Mesenchymal stem cell (in vitro differentiated cells and primary cell): ENCODE data around the gene MGAT4D.

Experiments used
- DNase-seq: peaks from one replicate; pipeline ENCODE4 v3.0.0-alpha.2; 2013
- H2AFZ ChIP-seq: one replicate; pipeline ENCODE4 v1.6.1; 2013; ENCODE audit warnings: low read depth, mild to moderate bottlenecking, control low read depth, inconsistent platforms, low read length, moderate library complexity
- H2AK5ac ChIP-seq: 2 replicates; pipeline ENCODE4 v1.6.1; 2013; ENCODE audit warnings: low read length, moderate library complexity, mild to moderate bottlenecking, inconsistent platforms; ENCODE audit not compliant: severe bottlenecking
- H2BK120ac ChIP-seq: one replicate; pipeline ENCODE4 v1.6.1; 2013; ENCODE audit warnings: low read depth, mild to moderate bottlenecking, inconsistent platforms, low read length, moderate library complexity
- H2BK12ac ChIP-seq, 2 experiments: one replicate each; pipeline ENCODE4 v1.6.1; 2013; ENCODE audit warnings: inconsistent platforms in 2 of 2, low read length in 2 of 2, mild to moderate bottlenecking in 2 of 2, moderate library complexity in 2 of 2, control low read depth in 1 of 2
- H2BK15ac ChIP-seq: one replicate; pipeline ENCODE4 v1.6.1; 2013; ENCODE audit warnings: mild to moderate bottlenecking, low read depth, inconsistent platforms; ENCODE audit not compliant: poor library complexity, severe bottlenecking
- H2BK5ac ChIP-seq: 2 replicates; pipeline ENCODE4 v1.6.1; 2013; ENCODE audit warnings: low read depth, mild to moderate bottlenecking, low read length, control low read depth, inconsistent platforms; ENCODE audit not compliant: poor library complexity, severe bottlenecking
- H3K14ac ChIP-seq, 2 experiments: one replicate each; pipeline ENCODE4 v1.6.1; 2013; ENCODE audit warnings: inconsistent platforms in 2 of 2, low read length in 2 of 2, control low read depth in 1 of 2, mild to moderate bottlenecking in 1 of 2, moderate library complexity in 1 of 2
- H3K18ac ChIP-seq, 2 experiments: one replicate each; pipeline ENCODE4 v1.6.1; 2013; ENCODE audit warnings: inconsistent platforms in 2 of 2, low read length in 2 of 2, control low read depth in 1 of 2, low read depth in 1 of 2, mild to moderate bottlenecking in 1 of 2
- H3K23ac ChIP-seq, 2 experiments: one replicate each; pipeline ENCODE4 v1.6.1; 2013; ENCODE audit warnings: inconsistent platforms in 2 of 2, low read length in 2 of 2, mild to moderate bottlenecking in 2 of 2, moderate library complexity in 2 of 2, control low read depth in 1 of 2
- H3K27ac ChIP-seq: 2 replicates; pipeline ENCODE4 v1.5.1; 2013; ENCODE audit warnings: mild to moderate bottlenecking, moderate library complexity, low read length, control low read depth, inconsistent platforms; ENCODE audit not compliant: poor library complexity, severe bottlenecking
- H3K27me3 ChIP-seq, 2 experiments: 2 replicates each; pipeline versions ENCODE4 v1.6.1 to v1.7.0; 2013; ENCODE audit warnings: low read length in 2 of 2, mild to moderate bottlenecking in 2 of 2, moderate library complexity in 2 of 2, control low read depth in 1 of 2, inconsistent platforms in 1 of 2; ENCODE audit not compliant: control insufficient read depth in 1 of 2, insufficient read depth in 1 of 2
- H3K36me3 ChIP-seq, 2 experiments: 2 replicates each; pipeline versions ENCODE4 v1.6.1 to v1.7.0; 2013; ENCODE audit warnings: low read length in 2 of 2, control low read depth in 1 of 2, inconsistent platforms in 1 of 2, low read depth in 1 of 2, mild to moderate bottlenecking in 1 of 2; ENCODE audit not compliant: insufficient read depth in 2 of 2, control insufficient read depth in 1 of 2
- H3K4ac ChIP-seq, 2 experiments: one replicate each; pipeline ENCODE4 v1.6.1; 2013; ENCODE audit warnings: inconsistent platforms in 2 of 2, low read length in 2 of 2, mild to moderate bottlenecking in 2 of 2, moderate library complexity in 2 of 2, control low read depth in 1 of 2, low read depth in 1 of 2
- H3K4me1 ChIP-seq: 2 replicates; pipeline ENCODE4 v1.6.1; 2013; ENCODE audit warnings: low read depth, low read length, control low read depth; ENCODE audit not compliant: control insufficient read depth, insufficient read depth
- H3K4me2 ChIP-seq: 2 replicates; pipeline ENCODE4 v1.6.1; 2013; ENCODE audit warnings: low read length, mild to moderate bottlenecking, inconsistent platforms; ENCODE audit not compliant: poor library complexity, severe bottlenecking
- H3K4me3 ChIP-seq, 2 experiments: 2 replicates each; pipeline versions ENCODE4 v1.5.1 to v1.7.0; 2013; ENCODE audit warnings: low read length in 2 of 2, mild to moderate bottlenecking in 2 of 2, control low read depth in 1 of 2, low read depth in 1 of 2; ENCODE audit not compliant: insufficient read depth in 1 of 2
- H3K79me1 ChIP-seq: replicated peaks from 2 replicates; pipeline ENCODE4 v1.6.1; 2013; ENCODE audit warnings: mild to moderate bottlenecking, control low read depth, low read length, inconsistent platforms; ENCODE audit not compliant: poor library complexity, severe bottlenecking
- H3K9ac ChIP-seq: 2 replicates; pipeline ENCODE4 v1.7.0; 2013; ENCODE audit warnings: mild to moderate bottlenecking, low read length, moderate library complexity
- H3K9me3 ChIP-seq: 2 replicates; pipeline ENCODE4 v1.7.0; 2013; ENCODE audit warnings: mild to moderate bottlenecking, low read length; ENCODE audit not compliant: control insufficient read depth
- H4K8ac ChIP-seq: one replicate; pipeline ENCODE4 v1.6.1; 2013; ENCODE audit warnings: inconsistent platforms, mild to moderate bottlenecking, low read length, moderate library complexity
- H4K91ac ChIP-seq: one replicate; pipeline ENCODE4 v1.6.1; 2013; ENCODE audit warnings: mild to moderate bottlenecking, low read length, inconsistent platforms
- WGBS: methylation state at CpG from one replicate; pipeline ENCODE4 v1.1.7; 2013; ENCODE audit warnings: mixed read lengths; 5-methylcytosine and 5-hydroxymethylcytosine counted together

The MGAT4D gene

DNA sequence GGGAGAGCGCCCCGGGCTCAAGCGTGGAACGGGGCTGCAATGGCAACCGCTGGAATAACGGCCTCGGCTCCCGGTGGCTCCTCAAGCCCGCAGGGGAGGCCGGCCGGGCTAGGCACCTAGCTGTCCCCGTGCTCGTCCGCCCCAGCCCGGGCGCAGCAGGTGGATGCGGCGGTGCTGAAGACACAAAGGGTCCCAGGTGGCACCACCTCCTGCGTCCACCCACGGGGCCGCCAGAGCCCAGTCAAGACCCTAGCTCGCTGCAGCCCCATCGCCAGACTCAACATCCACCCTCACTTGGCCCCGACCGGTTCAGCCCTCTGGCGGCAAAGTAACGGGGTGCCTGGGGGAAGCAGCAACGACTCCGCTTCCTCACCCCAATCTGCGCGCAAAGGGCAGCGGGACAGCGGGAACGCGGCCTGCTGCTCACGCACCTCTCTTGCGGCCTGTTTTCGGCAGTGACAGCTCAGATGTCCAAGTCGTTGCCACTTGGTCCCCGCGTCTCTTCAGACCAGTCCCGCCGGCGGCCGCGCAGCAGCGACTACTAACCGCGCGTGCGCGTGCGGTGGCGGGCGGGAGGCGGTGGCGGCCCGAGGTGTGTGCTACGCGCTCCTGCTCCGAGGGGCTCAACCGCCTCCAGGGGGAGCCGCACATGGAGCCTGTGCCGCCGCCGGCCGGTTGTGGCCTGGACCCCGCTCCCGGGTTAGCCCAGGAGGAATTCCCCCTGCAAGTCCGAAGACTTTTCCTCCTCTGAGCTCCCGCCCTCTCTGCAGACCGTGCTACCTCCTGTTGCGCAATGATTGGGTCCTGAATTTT, 70.8 kb downstream of the MGAT4D start, which contains the start of gene CLGN:
CLGN (minus strand) TSS at position 543 of the 813 bp plus-strand sequence. CDS start 14,570 bp downstream, outside the sequence.
- Histone ChIP-seq H3K23ac (peak within 1 kb of the TSS in 1 of 2 experiments; percentile 96), H3K79me1 (no peaks in the 10 kb centered on the region)

GRCh38 chr4:140426610-140427105, 71.4 kb downstream of the MGAT4D start:
- 5% methylated on average over 23 of the region's 23 CpGs for WGBS

More for the DNA sequence above, 70.8 kb downstream of the MGAT4D start, which contains the start of gene CLGN:
- H3K4me1 ChIP-seq = peaks cover 6% of the 10 kb centered on the region
- H3K9me3 ChIP-seq = no peaks in the 10 kb centered on the region
- H2BK15ac ChIP-seq = no peak within 1 kb of the TSS
- H2AFZ ChIP-seq = peak within 1 kb of the TSS; percentile 99
- 1% methylated on average over 59 of the region's 73 CpGs for WGBS
- H3K4ac ChIP-seq = no peak within 1 kb of the TSS
- peak within 1 kb of the TSS; percentile 84 for H3K9ac ChIP-seq
- peak within 1 kb of the TSS; percentile 90 to 91 for H3K4me3 ChIP-seq
- peak within 1 kb of the TSS in 1 of 2 experiments; percentile 49 for H2BK12ac ChIP-seq
- no peak within 1 kb of the TSS for H3K27ac ChIP-seq
- peaks cover 0 to 3% of the 10 kb centered on the region in 2 experiments for H3K36me3 ChIP-seq
- DNase-seq = peak; percentile 65
- H2BK5ac ChIP-seq = no peak within 1 kb of the TSS
- no peaks in the 10 kb centered on the region for H3K27me3 ChIP-seq
- peak within 1 kb of the TSS; percentile 45 for H4K8ac ChIP-seq
- peak within 1 kb of the TSS in 1 of 2 experiments; percentile 80 for H3K18ac ChIP-seq
- H2AK5ac ChIP-seq = no peak within 1 kb of the TSS
- peak within 1 kb of the TSS; percentile 88 for H3K4me2 ChIP-seq
- no peak within 1 kb of the TSS for H4K91ac ChIP-seq
- peak within 1 kb of the TSS in 1 of 2 experiments; percentile 92 for H3K14ac ChIP-seq
- no peak within 1 kb of the TSS for H2BK120ac ChIP-seq

DNA sequence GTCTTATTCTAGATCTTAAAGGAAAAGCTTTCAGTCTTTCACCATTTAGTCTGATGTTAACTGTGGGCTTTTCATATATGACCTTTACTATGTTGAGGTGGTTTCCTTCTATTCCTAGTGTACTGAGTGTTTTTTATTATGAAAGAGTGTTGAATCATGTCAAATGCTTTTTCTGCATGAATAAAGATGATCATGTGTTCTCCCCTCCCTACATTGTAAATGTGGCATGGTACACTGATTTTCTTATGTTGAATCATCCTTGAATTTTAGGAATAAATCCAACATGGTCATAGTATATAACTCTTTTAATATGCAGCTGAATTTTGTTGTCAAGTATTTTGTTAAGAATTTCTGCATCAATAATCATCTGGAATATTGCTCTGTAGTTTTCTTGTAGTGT, 75.0 kb downstream of the MGAT4D start:
- no peak overlapping the region for H2BK15ac ChIP-seq
- no peaks in the 10 kb centered on the region for H3K9me3 ChIP-seq
- no peak overlapping the region for H3K18ac ChIP-seq
- H3K4me2 ChIP-seq = no peak overlapping the region
- H3K27ac ChIP-seq = no peak overlapping the region
- H2AFZ ChIP-seq = no peak overlapping the region
- H4K91ac ChIP-seq = no peak overlapping the region
- H3K79me1 ChIP-seq = no peaks in the 10 kb centered on the region
- no peak overlapping the region for H4K8ac ChIP-seq
- no peak for DNase-seq
- H3K9ac ChIP-seq = peak overlapping the region; percentile 56
- H2BK120ac ChIP-seq = no peak overlapping the region
- no peak overlapping the region for H2AK5ac ChIP-seq
- no peak overlapping the region for H3K4ac ChIP-seq
- H3K4me1 ChIP-seq = peaks cover 6% of the 10 kb centered on the region
- H3K14ac ChIP-seq = no peak overlapping the region
- H2BK12ac ChIP-seq = no peak overlapping the region
- H3K4me3 ChIP-seq = peak overlapping the region in 1 of 2 experiments; percentile 45
- H3K23ac ChIP-seq = no peak overlapping the region
- H3K27me3 ChIP-seq = no peaks in the 10 kb centered on the region
- H3K36me3 ChIP-seq = peaks cover 0 to 3% of the 10 kb centered on the region in 2 experiments
- no peak overlapping the region for H2BK5ac ChIP-seq

More at GRCh38 chr4:140426610-140427105, 71.4 kb downstream of the MGAT4D start:
- H3K79me1 ChIP-seq = no peaks in the 10 kb centered on the region
- no peaks in the 10 kb centered on the region for H3K27me3 ChIP-seq
- peak overlapping the region; percentile 88 for H3K4me2 ChIP-seq
- no peak overlapping the region for H2BK12ac ChIP-seq
- no peak overlapping the region for H2BK120ac ChIP-seq
- peak overlapping the region; percentile 84 for H3K9ac ChIP-seq
- H3K23ac ChIP-seq = no peak overlapping the region
- no peak overlapping the region for H3K14ac ChIP-seq
- no peak overlapping the region for H3K4ac ChIP-seq
- H2BK5ac ChIP-seq = no peak overlapping the region
- H2AFZ ChIP-seq = peak overlapping the region; percentile 99
- H2BK15ac ChIP-seq = no peak overlapping the region
- H3K18ac ChIP-seq = no peak overlapping the region
- peaks cover 6% of the 10 kb centered on the region for H3K4me1 ChIP-seq
- no peak for DNase-seq
- H2AK5ac ChIP-seq = no peak overlapping the region
- H3K27ac ChIP-seq = no peak overlapping the region
- no peaks in the 10 kb centered on the region for H3K9me3 ChIP-seq
- H4K8ac ChIP-seq = no peak overlapping the region
- H3K36me3 ChIP-seq = peaks cover 0 to 3% of the 10 kb centered on the region in 2 experiments
- H3K4me3 ChIP-seq = peak overlapping the region; percentile 90 to 91
- no peak overlapping the region for H4K91ac ChIP-seq
